ENCODE results near the gene SFXN5.
A peak's percentile ranks its signal among the peaks of the same experiment; 100 is the strongest.

Gene SFXN5

GRCh38 chr2:73091696-73092095 lies 20.2 kb upstream of the SFXN5 start:
- in situ Hi-C loops (cut with HindIII; ENCODE audit: low pct_unique_long_range_greater_than_20kb, low sequenced_read_pairs), result no loop called here
- no peak for TF ChIP-seq JUND (IDR thresholded peaks at IDR 0.05; ENCODE audit: low read depth)
- DNase-seq (ENCODE audit: low read depth in 1 of 2, low spot score in 1 of 2), result no peak

- DNase-seq (ENCODE audit: low read depth in 1 of 2, low spot score in 1 of 2), result no peak
- TF ChIP-seq JUND (IDR thresholded peaks at IDR 0.05; ENCODE audit: low read depth), result no peak
- in situ Hi-C loops (cut with HindIII; ENCODE audit: low pct_unique_long_range_greater_than_20kb, low sequenced_read_pairs), result no loop called here
Measured at GRCh38 chr2:73091164-73091563, 19.7 kb upstream of the SFXN5 start.

DNA sequence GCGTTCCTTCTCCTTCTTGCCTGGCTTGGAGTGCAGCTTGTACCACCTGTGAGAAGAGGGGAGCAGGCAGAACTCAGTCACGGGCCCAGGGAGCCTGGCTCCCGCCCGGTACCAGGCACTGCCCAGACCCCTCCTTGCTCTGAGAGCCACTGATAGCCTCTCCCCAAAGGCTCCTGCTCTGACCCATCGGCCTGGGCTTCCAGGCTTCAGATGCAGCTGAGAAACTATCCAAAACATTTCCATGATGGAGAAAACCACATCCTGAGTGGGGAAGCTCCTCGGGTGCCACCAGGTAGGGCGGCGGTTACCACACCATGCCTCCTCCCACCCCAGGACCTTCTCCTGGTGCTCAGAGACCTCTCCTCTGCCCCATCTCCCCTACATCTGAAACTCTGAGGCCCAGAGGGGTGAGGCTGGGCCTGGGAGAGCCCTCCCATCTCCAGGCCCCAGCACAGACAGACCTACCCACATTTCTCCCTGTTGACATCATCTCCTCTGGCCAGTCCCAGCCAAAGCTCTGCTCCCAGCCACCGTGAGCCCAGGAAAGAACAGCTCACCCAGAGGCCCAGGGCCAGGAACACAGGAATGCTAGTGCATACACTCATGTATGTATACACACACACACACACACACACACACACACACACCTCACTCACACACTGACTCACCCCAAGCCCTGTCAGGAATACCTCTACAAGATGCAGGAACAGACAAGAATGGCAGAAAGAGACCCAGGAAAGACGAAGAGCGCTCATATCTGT lies 17.9 kb upstream of the SFXN5 start:
- in situ Hi-C loops (cut with HindIII; ENCODE audit: low pct_unique_long_range_greater_than_20kb, low sequenced_read_pairs), result no loop called here
- no peak for TF ChIP-seq JUND (IDR thresholded peaks at IDR 0.05; ENCODE audit: low read depth)
- peak; percentile 44 to 66 for DNase-seq (ENCODE audit: low read depth in 1 of 2, low spot score in 1 of 2)

DNA sequence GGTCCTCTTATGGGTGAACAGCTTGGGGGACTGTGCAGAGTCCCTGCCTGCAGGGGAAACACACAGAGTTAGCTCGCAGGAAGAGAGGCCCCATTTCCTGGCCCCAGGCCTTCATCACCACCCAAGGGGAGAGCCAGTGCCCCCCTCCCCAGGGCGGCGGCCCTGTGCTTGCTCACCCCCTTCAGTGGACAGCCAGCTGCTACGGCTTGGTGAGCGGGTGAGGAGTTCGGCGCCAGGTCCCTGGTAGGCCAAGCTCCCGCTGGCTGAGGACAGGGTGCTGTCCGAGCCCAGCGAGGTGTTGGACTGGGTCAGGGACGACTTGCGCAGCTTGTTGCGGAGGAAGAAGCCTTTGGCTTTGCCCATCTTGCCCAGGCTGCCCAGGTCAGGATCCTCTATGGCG lies 17.2 kb upstream of the SFXN5 start:
- TF ChIP-seq JUND (IDR thresholded peaks at IDR 0.05; ENCODE audit: low read depth), result no peak
- no peak for DNase-seq (ENCODE audit: low read depth in 1 of 2, low spot score in 1 of 2)
- in situ Hi-C loops (cut with HindIII; ENCODE audit: low pct_unique_long_range_greater_than_20kb, low sequenced_read_pairs), result no loop called here

DNA sequence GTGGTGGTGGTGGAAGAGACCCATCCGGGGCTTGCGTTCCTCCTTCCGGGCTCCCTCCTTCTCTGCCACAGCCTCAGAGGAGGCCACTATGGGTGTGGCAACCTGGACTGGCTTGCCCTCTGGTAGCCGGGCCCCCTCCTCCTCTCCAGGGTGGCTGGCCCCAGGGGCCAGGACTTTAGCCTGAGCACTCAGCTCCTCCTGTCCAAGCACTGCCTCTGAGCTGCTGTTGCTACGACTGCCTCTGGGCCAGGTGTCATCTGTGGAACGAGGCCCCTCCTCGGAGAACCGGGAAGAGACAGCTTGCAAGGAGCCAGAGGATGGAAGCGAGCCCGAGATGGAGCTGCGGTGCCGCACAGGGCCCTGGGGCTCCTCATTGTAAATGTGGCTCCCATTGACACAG lies 16.7 kb upstream of the SFXN5 start:
- no peak for DNase-seq (ENCODE audit: low read depth in 1 of 2, low spot score in 1 of 2)
- in situ Hi-C loops (cut with HindIII; ENCODE audit: low pct_unique_long_range_greater_than_20kb, low sequenced_read_pairs), result no loop called here
- no peak for TF ChIP-seq JUND (IDR thresholded peaks at IDR 0.05; ENCODE audit: low read depth)

DNA sequence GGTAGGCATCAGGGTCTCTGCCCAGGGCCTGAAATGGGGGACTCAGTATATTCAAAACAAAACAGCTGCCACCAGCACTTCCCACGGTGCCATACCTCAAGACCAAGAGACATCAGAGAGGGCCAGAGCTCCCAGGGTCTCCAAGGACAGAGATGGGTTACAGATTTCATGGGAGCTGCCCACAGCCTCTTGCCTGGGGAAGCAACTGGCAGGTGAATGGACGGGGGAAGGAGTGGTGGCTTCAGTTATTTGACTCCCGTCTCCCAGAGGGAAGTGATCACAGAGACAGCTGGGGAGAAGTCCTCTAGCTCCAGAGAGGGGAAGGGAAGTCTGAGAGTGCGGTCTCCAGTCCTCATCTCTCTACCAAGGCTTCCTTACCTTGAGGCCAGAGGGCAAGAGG lies 15.8 kb upstream of the SFXN5 start:
- no peak for DNase-seq (ENCODE audit: low read depth in 1 of 2, low spot score in 1 of 2)
- in situ Hi-C loops (cut with HindIII; ENCODE audit: low pct_unique_long_range_greater_than_20kb, low sequenced_read_pairs), result no loop called here
- no peak for TF ChIP-seq JUND (IDR thresholded peaks at IDR 0.05; ENCODE audit: low read depth)

DNA sequence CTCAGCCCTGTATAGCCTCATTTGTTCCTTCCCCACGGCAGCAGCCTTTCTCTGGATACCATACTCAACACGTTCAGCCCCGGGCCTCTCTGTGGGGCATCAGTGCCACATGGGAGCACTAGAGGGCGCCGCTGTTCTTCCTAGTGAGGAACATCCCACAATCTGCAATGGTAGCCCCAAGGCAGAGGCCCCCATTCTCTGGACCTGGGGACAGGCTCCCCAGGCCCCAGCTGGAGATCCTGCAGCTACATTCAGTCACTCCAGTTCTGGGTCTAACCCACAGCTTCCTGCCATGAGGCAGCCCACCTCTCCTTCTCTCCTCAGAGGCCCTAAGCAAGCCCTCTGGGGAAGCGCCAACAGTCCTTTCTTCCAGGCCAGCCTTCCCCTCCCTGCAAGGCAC lies 14.2 kb upstream of the SFXN5 start:
- no peak for TF ChIP-seq JUND (IDR thresholded peaks at IDR 0.05; ENCODE audit: low read depth)
- in situ Hi-C loops (cut with HindIII; ENCODE audit: low pct_unique_long_range_greater_than_20kb, low sequenced_read_pairs), result no loop called here
- DNase-seq (ENCODE audit: low read depth in 1 of 2, low spot score in 1 of 2), result peak; percentile 66 to 67

DNA sequence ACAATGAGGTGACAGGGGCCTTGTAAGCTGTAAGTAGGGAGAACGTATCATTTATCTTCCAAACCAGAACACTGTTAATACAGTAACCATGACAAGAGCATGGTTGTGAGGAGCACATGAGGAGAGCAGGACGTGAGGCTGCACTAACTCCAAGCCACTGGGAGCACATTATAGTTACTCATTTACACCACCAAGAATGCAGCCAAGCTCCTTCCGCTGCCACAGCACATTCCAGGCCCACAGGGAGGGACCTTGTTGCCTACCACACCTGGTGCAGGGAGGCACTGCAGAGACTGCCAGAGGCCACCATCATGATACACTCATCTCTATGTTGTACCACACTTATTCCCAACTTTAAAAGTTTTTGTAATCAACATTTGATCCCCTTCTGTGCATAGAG lies 13.5 kb upstream of the SFXN5 start:
- in situ Hi-C loops (cut with HindIII; ENCODE audit: low pct_unique_long_range_greater_than_20kb, low sequenced_read_pairs), result no loop called here
- TF ChIP-seq JUND (IDR thresholded peaks at IDR 0.05; ENCODE audit: low read depth), result no peak
- no peak for DNase-seq (ENCODE audit: low read depth in 1 of 2, low spot score in 1 of 2)

GRCh38 chr2:73083886-73084800 lies 12.6 kb upstream of the SFXN5 start:
- no peak for TF ChIP-seq JUND (IDR thresholded peaks at IDR 0.05; ENCODE audit: low read depth)
- in situ Hi-C loops (cut with HindIII; ENCODE audit: low pct_unique_long_range_greater_than_20kb, low sequenced_read_pairs), result no loop called here
- DNase-seq (ENCODE audit: low read depth in 1 of 2, low spot score in 1 of 2), result no peak

DNA sequence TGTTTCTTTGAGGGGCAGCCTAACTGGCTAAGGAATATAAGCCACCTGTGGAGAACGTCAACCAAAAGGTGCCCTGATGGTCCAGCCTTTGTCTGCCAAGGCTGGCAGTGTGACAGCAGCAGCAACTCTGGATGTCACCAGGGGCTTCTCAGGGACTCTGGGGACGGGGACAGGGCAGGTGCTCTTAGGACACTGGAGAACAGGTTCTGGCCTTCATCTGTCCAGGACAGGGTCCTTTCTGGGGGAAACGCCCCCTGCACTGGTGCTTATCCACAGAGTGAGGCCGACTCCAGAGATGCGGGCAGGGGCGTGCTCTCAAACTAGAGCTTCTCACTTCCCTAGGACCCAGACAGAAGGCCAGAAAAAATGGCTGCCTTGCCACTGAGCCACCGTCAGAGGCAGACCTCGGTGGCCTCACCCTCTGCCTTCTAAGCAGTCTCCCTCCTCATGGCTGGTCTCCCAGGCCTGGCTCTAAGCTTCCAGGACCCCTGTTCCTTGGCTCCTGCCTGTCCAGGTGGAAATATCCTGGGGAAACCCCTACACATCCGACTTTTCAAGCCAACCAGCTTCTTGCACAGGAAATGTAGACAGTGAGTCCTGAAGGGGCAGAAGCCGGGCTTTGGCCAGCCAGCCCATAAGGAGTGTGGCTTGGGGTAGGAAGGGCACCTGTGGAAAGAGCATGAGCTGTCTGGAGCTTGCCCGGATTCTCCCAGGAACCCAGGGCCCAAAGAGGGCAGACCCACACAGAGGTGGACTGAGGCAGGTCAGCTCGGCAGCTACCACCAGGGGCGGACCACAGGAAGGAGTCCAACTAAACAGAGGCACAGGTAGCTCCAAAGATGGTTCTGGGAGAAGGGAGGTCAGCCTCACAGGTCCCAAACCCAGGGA lies 11.3 kb upstream of the SFXN5 start:
- in situ Hi-C loops (cut with HindIII; ENCODE audit: low pct_unique_long_range_greater_than_20kb, low sequenced_read_pairs), result no loop called here
- DNase-seq (ENCODE audit: low read depth in 1 of 2, low spot score in 1 of 2), result no peak
- TF ChIP-seq JUND (IDR thresholded peaks at IDR 0.05; ENCODE audit: low read depth), result no peak

- no peak for TF ChIP-seq JUND (IDR thresholded peaks at IDR 0.05; ENCODE audit: low read depth)
- no peak for DNase-seq (ENCODE audit: low read depth in 1 of 2, low spot score in 1 of 2)
- in situ Hi-C loops (cut with HindIII; ENCODE audit: low pct_unique_long_range_greater_than_20kb, low sequenced_read_pairs), result no loop called here
Measured at GRCh38 chr2:73081181-73081671, 9.7 kb upstream of the SFXN5 start.
